Activated naive CD4-positive, alpha-beta T cell treated with anti-CD3 and anti-CD28 coated beads, Interleukin-2, amount 50 U/mL, for 72 hours (primary cell): Measurements from ENCODE around the gene RAB34. TPM values are rescaled to one million over a fixed set of nuclear protein-coding genes. Genes with fewer than 3 reads are reported as not detected.

Experiments
- ATAC-seq, 2 donors: fragments of 150-1000 bp; cut with Tn5 transposase; 2 replicates each; pipeline ENCODE4 v1.10.0; 2021; ENCODE audit warnings: mild to moderate bottlenecking in 2 of 2, moderate library complexity in 2 of 2
- DNase-seq, 2 donors: peaks; one replicate each; pipeline ENCODE4 v3.0.0; 2021 to 2022; ENCODE audit warnings: low spot score in 2 of 2
- H3K27ac Mint-ChIP-seq, 2 donors: one replicate each; pipeline ENCODE4 v1.8.0; 2022; ENCODE audit warnings: mild to moderate bottlenecking in 2 of 2, mixed read lengths in 2 of 2
- H3K36me3 Mint-ChIP-seq, 2 donors: one replicate each; pipeline ENCODE4 v1.8.0; 2022; ENCODE audit warnings: mixed read lengths in 2 of 2
- H3K9me3 Mint-ChIP-seq, 2 donors: one replicate each; pipeline ENCODE4 v1.8.0; 2022; ENCODE audit warnings: mixed read lengths in 2 of 2
- total RNA-seq, 2 donors: library from RNA; stranded (reverse); gene quantifications; one replicate each; pipeline ENCODE4 v1.2.3, GENCODE V29; 2022

Gene RAB34
- total RNA-seq, 2 donors from 2014 or later, result 20.5 to 46.4 TPM

DNA sequence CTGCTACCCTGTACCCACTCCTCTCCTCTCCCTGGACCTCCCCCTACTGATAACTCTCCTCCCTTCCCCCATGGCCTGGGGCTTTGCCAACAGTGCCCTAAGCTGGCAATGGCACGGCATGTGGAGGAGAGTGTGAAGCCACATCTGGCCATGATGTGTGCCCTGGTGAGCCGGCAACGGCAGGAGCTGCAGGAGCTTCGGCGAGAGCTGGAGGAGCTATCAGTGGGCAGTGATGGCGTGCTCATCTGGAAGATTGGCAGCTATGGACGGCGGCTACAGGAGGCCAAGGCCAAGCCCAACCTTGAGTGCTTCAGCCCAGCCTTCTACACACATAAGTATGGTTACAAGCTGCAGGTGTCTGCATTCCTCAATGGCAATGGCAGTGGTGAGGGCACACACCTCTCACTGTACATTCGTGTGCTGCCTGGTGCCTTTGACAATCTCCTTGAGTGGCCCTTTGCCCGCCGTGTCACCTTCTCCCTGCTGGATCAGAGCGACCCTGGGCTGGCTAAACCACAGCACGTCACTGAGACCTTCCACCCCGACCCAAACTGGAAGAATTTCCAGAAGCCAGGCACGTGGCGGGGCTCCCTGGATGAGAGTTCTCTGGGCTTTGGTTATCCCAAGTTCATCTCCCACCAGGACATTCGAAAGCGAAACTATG lies 31.3 kb upstream of the RAB34 start:
- ATAC-seq, result no peak
- DNase-seq, result no peak
- Mint-ChIP-seq H3K9me3 (no peaks in the 10 kb centered on the region), H3K27ac (peak overlapping the region; percentile 41 to 68), H3K36me3 (peaks cover 11 to 38% of the 10 kb centered on the region in 2 donors)

DNA sequence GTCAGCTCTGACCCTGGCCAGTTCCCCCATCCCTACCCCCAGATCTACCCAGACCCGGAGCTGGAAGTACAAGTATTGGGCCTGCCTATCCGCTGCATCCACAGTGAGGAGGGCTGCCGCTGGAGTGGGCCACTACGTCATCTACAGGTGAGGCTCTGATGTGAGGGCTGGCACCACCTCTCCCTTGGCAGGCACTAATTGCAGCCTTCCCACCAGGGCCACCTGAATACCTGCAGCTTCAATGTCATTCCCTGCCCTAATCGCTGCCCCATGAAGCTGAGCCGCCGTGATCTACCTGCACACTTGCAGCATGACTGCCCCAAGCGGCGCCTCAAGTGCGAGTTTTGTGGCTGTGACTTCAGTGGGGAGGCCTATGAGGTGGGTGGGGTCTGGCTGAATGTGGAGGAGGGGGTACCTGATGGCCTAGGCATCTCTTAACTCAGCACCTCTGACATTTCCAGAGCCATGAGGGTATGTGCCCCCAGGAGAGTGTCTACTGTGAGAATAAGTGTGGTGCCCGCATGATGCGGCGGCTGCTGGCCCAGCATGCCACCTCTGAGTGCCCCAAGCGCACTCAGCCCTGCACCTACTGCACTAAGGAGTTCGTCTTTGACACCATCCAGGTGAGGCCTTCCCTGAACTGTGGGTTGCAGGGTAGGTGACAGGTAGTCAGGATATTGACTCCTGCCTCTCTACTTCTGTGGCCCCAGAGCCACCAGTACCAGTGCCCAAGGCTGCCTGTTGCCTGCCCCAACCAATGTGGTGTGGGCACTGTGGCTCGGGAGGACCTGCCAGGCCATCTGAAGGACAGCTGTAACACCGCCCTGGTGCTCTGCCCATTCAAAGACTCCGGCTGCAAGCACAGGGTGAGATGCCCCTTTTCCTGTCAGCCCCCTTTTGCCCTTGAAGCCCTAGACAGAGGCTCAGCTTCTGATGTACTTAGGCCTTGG lies 30.4 kb upstream of the RAB34 start:
- H3K9me3 Mint-ChIP-seq, result no peaks in the 10 kb centered on the region
- H3K36me3 Mint-ChIP-seq, result peaks cover 11 to 38% of the 10 kb centered on the region in 2 donors
- DNase-seq (no peak), ATAC-seq (no peak)
- H3K27ac Mint-ChIP-seq, result peak overlapping the region; percentile 68 to 82

- no peaks in the 10 kb centered on the region for H3K9me3 Mint-ChIP-seq
- peak overlapping the region; percentile 72 to 86 for H3K27ac Mint-ChIP-seq
- DNase-seq (no peak), ATAC-seq (no peak)
- peaks cover 11 to 38% of the 10 kb centered on the region in 2 donors for H3K36me3 Mint-ChIP-seq
Measured at GRCh38 chr17:28747051-28747691, 29.5 kb upstream of the RAB34 start.

DNA sequence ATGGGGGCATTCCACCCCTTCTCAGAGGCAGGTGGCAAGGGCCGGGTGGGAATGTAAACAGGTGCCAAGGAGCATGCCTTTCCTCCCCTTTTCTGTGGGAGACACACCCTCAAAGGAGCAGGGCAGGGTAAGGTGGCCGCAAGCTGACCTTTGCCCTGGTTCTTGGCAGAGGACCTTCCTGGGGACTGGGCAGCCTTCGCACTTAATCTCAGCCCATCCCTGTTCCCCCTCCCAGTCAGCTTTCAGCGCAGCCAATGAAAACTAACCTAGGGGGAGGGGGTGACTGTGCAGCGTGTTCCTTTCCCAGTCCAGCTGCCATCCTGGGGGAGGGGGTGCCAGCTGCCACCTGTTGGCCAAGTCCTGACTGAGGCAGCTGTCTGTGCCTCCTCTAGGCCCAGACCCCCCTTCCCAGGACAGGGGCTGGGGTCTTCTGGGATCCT lies 29.0 kb upstream of the RAB34 start:
- ATAC-seq (no peak), DNase-seq (no peak)
- Mint-ChIP-seq H3K36me3 (peaks cover 8 to 38% of the 10 kb centered on the region in 2 donors), H3K27ac (peak overlapping the region; percentile 85 to 86), H3K9me3 (no peaks in the 10 kb centered on the region)

GRCh38 chr17:28745786-28746411 lies 28.2 kb upstream of the RAB34 start:
- Mint-ChIP-seq H3K9me3 (no peaks in the 10 kb centered on the region), H3K36me3 (peaks cover 6 to 38% of the 10 kb centered on the region in 2 donors), H3K27ac (peak overlapping the region; percentile 85 to 86)
- ATAC-seq, result no peak
- no peak for DNase-seq

GRCh38 chr17:28744972-28745785 lies 27.5 kb upstream of the RAB34 start:
- peak in 1 of 2 donors; percentile 3 for ATAC-seq
- Mint-ChIP-seq H3K27ac (peak overlapping the region; percentile 86 to 90), H3K9me3 (no peaks in the 10 kb centered on the region), H3K36me3 (peaks cover 12 to 38% of the 10 kb centered on the region in 2 donors)
- DNase-seq, result no peak

DNA sequence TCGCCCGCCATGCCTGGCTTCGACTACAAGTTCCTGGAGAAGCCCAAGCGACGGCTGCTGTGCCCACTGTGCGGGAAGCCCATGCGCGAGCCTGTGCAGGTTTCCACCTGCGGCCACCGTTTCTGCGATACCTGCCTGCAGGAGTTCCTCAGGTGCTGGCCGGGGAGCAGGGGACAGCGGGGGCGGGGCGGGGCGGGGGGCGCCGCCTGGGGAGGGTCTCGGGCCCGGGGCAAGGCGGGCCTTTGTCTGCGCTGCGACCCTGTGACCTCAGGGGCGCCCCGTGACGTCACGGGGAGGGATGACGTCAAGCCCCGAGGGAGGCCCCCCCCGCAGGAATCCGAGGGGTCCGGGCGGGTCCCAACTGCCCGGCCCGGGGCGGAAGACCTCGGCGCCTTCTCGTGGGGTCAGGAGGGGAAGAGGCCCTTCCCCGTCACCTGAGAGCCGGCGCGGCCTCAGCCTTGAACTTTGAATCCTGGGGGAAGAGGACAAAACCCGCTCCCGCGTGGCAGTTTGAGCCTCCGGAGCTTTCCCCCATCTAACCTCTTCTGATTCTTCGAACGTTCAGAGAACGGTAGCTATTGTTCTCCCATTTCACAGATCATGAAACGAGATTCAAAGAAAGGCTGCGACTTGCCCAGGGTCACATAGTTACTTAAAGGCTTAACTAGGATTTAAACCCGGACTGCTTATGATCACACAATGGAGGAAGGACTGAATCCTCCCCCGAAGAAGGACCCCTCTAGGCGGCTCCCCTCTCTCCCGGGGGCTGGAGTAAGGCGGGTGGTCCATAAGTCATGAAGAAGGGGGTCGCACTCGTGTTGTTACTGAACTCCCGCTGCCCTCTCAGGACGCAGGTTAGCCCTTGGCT lies 26.7 kb upstream of the RAB34 start:
- H3K27ac Mint-ChIP-seq, result peak overlapping the region; percentile 86 to 90
- no peaks in the 10 kb centered on the region for H3K9me3 Mint-ChIP-seq
- DNase-seq (peak; percentile 57 to 75), ATAC-seq (peak; percentile 35 to 40)
- H3K36me3 Mint-ChIP-seq, result peaks cover 19 to 38% of the 10 kb centered on the region in 2 donors

- Mint-ChIP-seq H3K9me3 (no peaks in the 10 kb centered on the region), H3K36me3 (peaks cover 28 to 32% of the 10 kb centered on the region in 2 donors), H3K27ac (peak within 1 kb of the TSS; percentile 86 to 90)
- ATAC-seq (peak; percentile 87 to 89), DNase-seq (peak; percentile 80 to 81)
Measured at GRCh38 chr17:28743243-28744103, 25.8 kb upstream of the RAB34 start, which contains the start of gene TRAF4. TRAF4 (plus strand) TSS chr17:28744011; CDS start chr17:28744113, 102 bp downstream.

- H3K36me3 Mint-ChIP-seq, result peaks cover 18 to 40% of the 10 kb centered on the region in 2 donors
- H3K27ac Mint-ChIP-seq, result peak overlapping the region in 1 of 2 donors; percentile 72
- H3K9me3 Mint-ChIP-seq, result no peaks in the 10 kb centered on the region
- DNase-seq (peak in 1 of 2 donors; percentile 54), ATAC-seq (no peak)
Measured at GRCh38 chr17:28741358-28742349, 24.0 kb upstream of the RAB34 start.

DNA sequence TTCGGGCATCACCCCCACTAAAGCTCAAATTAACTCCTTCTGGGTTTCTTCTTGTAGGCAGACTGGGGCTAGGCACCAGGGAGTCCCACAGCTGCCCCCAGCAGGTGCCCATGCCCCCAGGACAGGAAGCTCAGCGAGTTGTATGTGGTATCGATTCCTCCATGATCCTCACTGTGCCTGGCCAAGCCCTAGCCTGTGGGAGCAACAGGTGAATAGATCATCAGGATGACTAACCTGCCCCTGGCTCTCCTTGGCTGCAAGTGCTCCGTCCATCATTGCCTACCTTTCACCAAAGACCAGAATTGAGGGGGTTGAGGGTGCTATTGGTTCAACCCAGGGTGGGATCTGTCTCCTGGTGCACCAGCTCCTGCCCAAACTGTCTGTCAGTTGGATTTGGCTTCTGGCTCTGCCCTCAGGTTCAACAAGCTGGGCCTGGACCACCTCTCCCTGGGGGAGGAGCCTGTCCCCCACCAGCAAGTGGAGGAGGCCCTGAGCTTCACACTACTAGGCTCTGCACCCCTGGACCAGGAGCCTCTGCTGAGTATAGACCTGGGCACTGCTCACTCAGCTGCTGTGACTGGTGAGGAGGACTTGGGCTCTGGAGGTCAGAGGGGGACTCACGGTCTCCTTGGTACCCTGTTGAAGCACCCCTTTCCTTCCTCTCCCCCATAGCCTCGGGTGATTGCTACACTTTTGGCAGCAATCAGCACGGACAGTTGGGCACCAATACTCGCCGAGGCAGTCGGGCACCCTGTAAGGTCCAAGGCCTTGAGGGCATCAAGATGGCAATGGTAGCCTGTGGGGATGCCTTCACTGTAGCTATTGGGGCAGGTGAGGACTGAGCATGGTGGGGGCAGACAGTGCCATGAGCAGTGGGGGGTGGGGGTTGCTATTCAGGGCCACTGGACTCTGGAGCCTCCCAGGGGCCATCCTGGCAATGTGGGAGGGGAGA lies 23.0 kb upstream of the RAB34 start:
- peak in 1 of 2 donors; percentile 53 for DNase-seq
- ATAC-seq, result no peak
- peaks cover 10 to 40% of the 10 kb centered on the region in 2 donors for H3K36me3 Mint-ChIP-seq
- H3K9me3 Mint-ChIP-seq, result no peaks in the 10 kb centered on the region
- no peak overlapping the region for H3K27ac Mint-ChIP-seq

- H3K27ac Mint-ChIP-seq, result peak overlapping the region; percentile 33 to 68
- DNase-seq (no peak), ATAC-seq (peak; percentile 46)
- peaks cover 0 to 34% of the 10 kb centered on the region in 2 donors for H3K36me3 Mint-ChIP-seq
- H3K9me3 Mint-ChIP-seq, result no peaks in the 10 kb centered on the region
Measured at GRCh38 chr17:28738680-28739384, 21.2 kb upstream of the RAB34 start.
